IMR-90 (cell line): ENCODE measurements around the gene B4GALT1. TPM values are rescaled to one million over a fixed set of nuclear protein-coding genes. Genes with fewer than 3 reads are reported as not detected.
A peak's percentile ranks its signal among the peaks of the same experiment; 100 is the strongest.

Experiments
- ATAC-seq: fragments of 200-7000 bp; cut with Tn5 transposase; 2 replicates; pipeline ENCODE4 v1.9.1; 2020; ENCODE audit warnings: low read depth, mild to moderate bottlenecking, moderate library complexity
- BruUV-seq: library from RNA; stranded (reverse); fragments of 400-500 nt; replicated peaks from 2 replicates; lab custom pipeline; 2021; lab: Mats Ljungman, UMichigan
- CTCF ChIA-PET: fragments of 300-600 bp; formaldehyde crosslinking; extraction: SDS; loops from one replicate; lab custom pipeline; 2021; ENCODE audit warnings: antibody characterized with exemption; lab: Yijun Ruan, JAX
- POLR2A ChIA-PET: fragments of 300-600 bp; sonication (Branson Sonifier 250); formaldehyde crosslinking; loops from one replicate; lab custom pipeline; 2022; ENCODE audit warnings: antibody characterized with exemption; ENCODE audit not compliant: unreplicated experiment; lab: Charles Lee
- DNase-seq: peaks from one replicate; pipeline ENCODE4 v3.0.0; 2013
- H2AFZ ChIP-seq: replicated peaks from 2 replicates; pipeline ENCODE3; 2013; ENCODE audit warnings: low read length, mild to moderate bottlenecking; ENCODE audit not compliant: poor library complexity
- H2AK5ac ChIP-seq: 2 replicates; pipeline ENCODE4 v1.6.1; 2013; ENCODE audit warnings: low read depth, low read length, inconsistent platforms
- H2AK9ac ChIP-seq: replicated peaks from 2 replicates; pipeline ENCODE3; 2013; ENCODE audit warnings: mild to moderate bottlenecking, low read depth, low read length, moderate library complexity; ENCODE audit not compliant: poor library complexity
- H2BK120ac ChIP-seq: 2 replicates; pipeline ENCODE4 v1.6.1; 2013; ENCODE audit warnings: low read depth, low read length, inconsistent platforms
- H2BK15ac ChIP-seq: 3 replicates; pipeline ENCODE4 v1.6.1; 2013; ENCODE audit warnings: low read depth, low read length, inconsistent platforms
- H2BK20ac ChIP-seq: 2 replicates; pipeline ENCODE4 v1.6.1; 2013; ENCODE audit warnings: low read depth, mild to moderate bottlenecking, inconsistent platforms, low read length, moderate library complexity
- H2BK5ac ChIP-seq: 2 replicates; pipeline ENCODE4 v1.6.1; 2013; ENCODE audit warnings: mild to moderate bottlenecking, low read depth, low read length, inconsistent platforms; ENCODE audit not compliant: poor library complexity, severe bottlenecking
- H3K14ac ChIP-seq: replicated peaks from 2 replicates; pipeline ENCODE4 v1.6.1; 2013; ENCODE audit warnings: low read depth, low read length, inconsistent platforms
- H3K18ac ChIP-seq: 2 replicates; pipeline ENCODE4 v1.6.1; 2013; ENCODE audit warnings: low read depth, low read length, control low read depth
- H3K23ac ChIP-seq: 2 replicates; pipeline ENCODE4 v1.6.1; 2013; ENCODE audit warnings: low read depth, low read length, inconsistent platforms
- H3K27ac ChIP-seq: 2 replicates; pipeline ENCODE4 v1.5.1; 2013; ENCODE audit warnings: mild to moderate bottlenecking, control low read depth, low read length; ENCODE audit not compliant: insufficient read depth
- H3K27me3 ChIP-seq: 2 replicates; pipeline ENCODE4 v1.6.1; 2013; ENCODE audit warnings: low read length; ENCODE audit not compliant: control insufficient read depth, insufficient read depth
- H3K36me3 ChIP-seq: 2 replicates; pipeline ENCODE4 v1.6.1; 2013; ENCODE audit warnings: low read length, mixed read lengths; ENCODE audit not compliant: control insufficient read depth, insufficient read depth
- H3K4ac ChIP-seq: 2 replicates; pipeline ENCODE4 v1.6.1; 2013; ENCODE audit warnings: low read depth, low read length, inconsistent platforms
- H3K4me1 ChIP-seq: 2 replicates; pipeline ENCODE4 v1.6.1; 2013; ENCODE audit warnings: low read length, mixed read lengths; ENCODE audit not compliant: control insufficient read depth, insufficient read depth
- H3K4me2 ChIP-seq: 2 replicates; pipeline ENCODE4 v1.6.1; 2013; ENCODE audit warnings: low read depth, mild to moderate bottlenecking, control low read depth, low read length, moderate library complexity
- H3K4me3 ChIP-seq: 2 replicates; pipeline ENCODE4 v1.5.1; 2013; ENCODE audit warnings: low read depth, mild to moderate bottlenecking, control low read depth, low read length, moderate library complexity; ENCODE audit not compliant: insufficient read depth
- H3K56ac ChIP-seq: 2 replicates; pipeline ENCODE4 v1.6.1; 2013; ENCODE audit warnings: low read length, inconsistent platforms; ENCODE audit not compliant: insufficient read depth; ENCODE audit errors: extremely low read depth
- H3K79me1 ChIP-seq, 2 experiments: 2 replicates each; pipeline ENCODE4 v1.6.1; 2013; ENCODE audit warnings: low read length in 2 of 2, inconsistent platforms in 1 of 2, low read depth in 1 of 2
- H3K9ac ChIP-seq: 2 replicates; pipeline ENCODE4 v1.6.1; 2013; ENCODE audit warnings: low read depth, low read length, control low read depth
- H3K9me1 ChIP-seq: 2 replicates; pipeline ENCODE4 v1.6.1; 2013; ENCODE audit warnings: low read length, inconsistent platforms; ENCODE audit not compliant: insufficient read depth
- H3K9me3 ChIP-seq: 2 replicates; pipeline ENCODE4 v1.6.1; 2013; ENCODE audit warnings: low read length; ENCODE audit not compliant: control insufficient read depth, insufficient read depth
- H4K20me1 ChIP-seq: 2 replicates; pipeline ENCODE4 v1.6.1; 2013; ENCODE audit warnings: low read length, inconsistent platforms; ENCODE audit not compliant: insufficient read depth
- H4K5ac ChIP-seq: 2 replicates; pipeline ENCODE4 v1.6.1; 2013; ENCODE audit warnings: mild to moderate bottlenecking, low read depth, low read length, control low read depth
- H4K8ac ChIP-seq, 2 experiments: 2 replicates each; pipeline ENCODE4 v1.6.1; 2013; ENCODE audit warnings: low read depth in 2 of 2, low read length in 2 of 2, control low read depth in 1 of 2, inconsistent platforms in 1 of 2
- H4K91ac ChIP-seq: 2 replicates; pipeline ENCODE4 v1.6.1; 2013; ENCODE audit warnings: low read depth, low read length, inconsistent platforms; ENCODE audit not compliant: insufficient read depth
- CEBPB ChIP-seq: IDR thresholded peaks from 2 replicates; pipeline ENCODE4 v1.6.1; 2012; ENCODE audit warnings: low read depth, low read length, improper control_type of control experiment
- CHD1 ChIP-seq: IDR thresholded peaks from 2 replicates; pipeline ENCODE4 v1.6.1; 2012; ENCODE audit warnings: low read depth, low read length, improper control_type of control experiment
- MXI1 ChIP-seq: IDR thresholded peaks from 2 replicates; pipeline ENCODE4 v1.6.1; 2012; ENCODE audit warnings: low read depth, mild to moderate bottlenecking, low read length, moderate library complexity, borderline replicate concordance
- USF2 ChIP-seq: fragments of 150-350 bp; IDR thresholded peaks from 2 replicates; pipeline ENCODE4 v1.6.1; 2017; ENCODE audit warnings: mild to moderate bottlenecking, antibody characterized with exemption, low read length, low read depth
- WGBS, 2 experiments: methylation state at CpG; one replicate each; pipeline versions ENCODE4 v1.1.5 to v1.1.7; 2013; ENCODE audit warnings: missing lambda C conversion rate in 2 of 2; ENCODE audit not compliant: insufficient read length in 1 of 2; ENCODE audit errors: extremely low coverage in 2 of 2; 5-methylcytosine and 5-hydroxymethylcytosine counted together
- dilution Hi-C: fragments of 300-500 bp; cut with HindIII; formaldehyde crosslinking; loops from one replicate; pipeline ENCODE4 v1.14.3; 2018; ENCODE audit warnings: low sequenced_read_pairs; ENCODE audit not compliant: unreplicated experiment
- in situ Hi-C: fragments of 300-500 bp; cut with MboI; formaldehyde crosslinking; loops from 3 replicates; pipeline ENCODE4 v1.14.3; 2019; ENCODE audit warnings: low sequenced_read_pairs, inconsistent platforms, mixed read lengths
- intact Hi-C: fragments of 100-400 bp; cut with micrococcal nuclease; formaldehyde crosslinking; loops from 2 replicates; pipeline ENCODE4 v1.10.0; 2022
- polyA plus RNA-seq, 3 experiments: library from polyadenylated mRNA; depleted of rRNA; stranded (reverse); fragments of >200 nt; gene quantifications; 2 replicates each; pipeline ENCODE4 v1.2.3, GENCODE V29; 2012; ENCODE audit warnings: low replicate concordance in 1 of 3
- total RNA-seq: library from RNA; depleted of rRNA; stranded (reverse); fragments of >200 nt; gene quantifications from 2 replicates; pipeline ENCODE4 v1.2.3, GENCODE V29; 2012

The B4GALT1 gene
- total and polyA plus RNA-seq, 2 of the 4 experiments (the other 2 are of a cell fraction), result 8.8 to 37.8 TPM

GRCh38 chr9:33198165-33198564 lies 31.0 kb upstream of the B4GALT1 start:
- peak; percentile 50 for ATAC-seq
- H3K4me2 ChIP-seq, result no peak overlapping the region
- H3K14ac ChIP-seq, result no peak overlapping the region
- no peak overlapping the region for H4K5ac ChIP-seq
- H2AK5ac ChIP-seq, result no peak overlapping the region
- POLR2A ChIA-PET, result no interaction called here
- H2AK9ac ChIP-seq, result no peak overlapping the region
- H2BK20ac ChIP-seq, result no peak overlapping the region
- no peaks in the 10 kb centered on the region for H3K9me3 ChIP-seq
- no peak overlapping the region for H3K9ac ChIP-seq
- no peak overlapping the region; the same call in 1 of the 2 replicates for H3K4ac ChIP-seq
- WGBS, 2 experiments, result 49% methylated on average over 3 of the region's 6 CpGs; no CpG with 5 or more reads in 1 of the 2 experiments
- no peaks in the 10 kb centered on the region for H4K20me1 ChIP-seq
- H2BK120ac ChIP-seq, result no peak overlapping the region
- H3K27me3 ChIP-seq, result peaks cover 1% of the 10 kb centered on the region
- no peak overlapping the region for H3K56ac ChIP-seq
- H3K79me1 ChIP-seq, result no peaks in the 10 kb centered on the region
- in situ Hi-C loops, result no loop called here
- CTCF ChIA-PET, result interaction anchor here (0.6 kb wide), 1 partner anchor 417 kb away, joined by 3 read pairs; no protein-coding TSS in a partner anchor
- H4K8ac ChIP-seq, result no peak overlapping the region
- no peak overlapping the region for H3K4me3 ChIP-seq
- H3K9me1 ChIP-seq, result no peaks in the 10 kb centered on the region
- H2BK5ac ChIP-seq, result no peak overlapping the region
- H3K36me3 ChIP-seq, result no peaks in the 10 kb centered on the region
- no peak overlapping the region for H2BK15ac ChIP-seq
- H4K91ac ChIP-seq, result no peak overlapping the region
- dilution Hi-C loops, result no loop called here
- no TSS peak for BruUV-seq
- H3K23ac ChIP-seq, result no peak overlapping the region
- H3K27ac ChIP-seq, result no peak overlapping the region
- H3K18ac ChIP-seq, result peak overlapping the region; percentile 6; the same call in 1 of the 2 replicates
- intact Hi-C loops, result no loop called here
- no peak overlapping the region for H2AFZ ChIP-seq
- peaks cover 7% of the 10 kb centered on the region for H3K4me1 ChIP-seq
- peak; percentile 45 for DNase-seq
- TF ChIP-seq USF2 (no peak), CEBPB (peak; percentile 37; the same call in 1 of the 2 replicates), MXI1 (no peak), CHD1 (no peak)
